NCI-H2107 treated with DMSO at 0.1 percent for 48 hours (cell line): Measurements from ENCODE around the gene ERMAP.
"Not testable (repeated sequence)": the region's sequence is repeated elsewhere in the genome, so short reads cannot be mapped to it uniquely, and the experiment has no call there.

Experiments
- DNase-seq: peaks from one replicate; lab custom pipeline; 2025; ENCODE audit not compliant: unreplicated experiment; lab: John Stamatoyannopoulos, UW

The ERMAP gene

GRCh38 chr1:42869751-42870150, 52.8 kb downstream of the ERMAP start:
- DNase-seq = not testable (repeated sequence)

GRCh38 chr1:42873108-42873507, 56.2 kb downstream of the ERMAP start:
- DNase-seq = not testable (repeated sequence)

GRCh38 chr1:42873670-42874069, 56.7 kb downstream of the ERMAP start:
- no peak for DNase-seq

GRCh38 chr1:42876009-42876408, 59.1 kb downstream of the ERMAP start:
- DNase-seq = no peak

- no peak for DNase-seq
Observed at GRCh38 chr1:42877380-42877779, 60.5 kb downstream of the ERMAP start.

GRCh38 chr1:42880384-42880783, 63.5 kb downstream of the ERMAP start:
- DNase-seq = no peak

- no peak for DNase-seq
Observed at GRCh38 chr1:42886046-42886739, 69.3 kb downstream of the ERMAP start.

GRCh38 chr1:42886800-42887199, 69.9 kb downstream of the ERMAP start:
- DNase-seq = no peak

GRCh38 chr1:42887366-42887765, 70.4 kb downstream of the ERMAP start:
- no peak for DNase-seq

- DNase-seq = no peak
Observed at GRCh38 chr1:42888013-42888633, 71.2 kb downstream of the ERMAP start.

GRCh38 chr1:42889264-42889663, 72.3 kb downstream of the ERMAP start:
- DNase-seq = no peak

GRCh38 chr1:42891465-42892138, 74.7 kb downstream of the ERMAP start:
- DNase-seq = peak; percentile 74
